DOHH2 (cell line): ENCODE results near the gene CACNA1D.

ENCODE experiments used
- CTCF ChIP-seq: fragments of 200-600 bp; sonication (generic); IDR thresholded peaks from one replicate; pipeline ENCODE4 v1.5.1; 2014; ENCODE audit warnings: antibody characterized with exemption, mild to moderate bottlenecking, low read depth, low read length; ENCODE audit not compliant: poor library complexity, severe bottlenecking
- EZH2phosphoT487 ChIP-seq: fragments of 200-600 bp; sonication (generic); IDR thresholded peaks from 2 replicates; pipeline ENCODE4 v1.6.1; 2017; ENCODE audit warnings: borderline replicate concordance, mild to moderate bottlenecking, antibody characterized with exemption, low read length, moderate library complexity, mixed read lengths

GRCh38 chr3:53643757-53644156, 149.3 kb downstream of the CACNA1D start:
- TF ChIP-seq CTCF (no peak), EZH2phosphoT487 (no peak)
